Kidney (tissue), 14 donors: ENCODE data around the gene KNCN. TPM values are rescaled to one million over a fixed set of nuclear protein-coding genes. Genes with fewer than 3 reads are reported as not detected.

Source experiments
- DNase-seq, 5 donors: peaks; one replicate each; pipeline ENCODE4 v3.0.0-alpha.2; 2013 to 2020
- FAIRE-seq: peaks from 2 replicates; lab custom pipeline; 2012; peaks lifted over from hg19 to GRCh38; lab: Jason Lieb, UNC
- H3K27ac ChIP-seq, 2 donors: one replicate each; pipeline ENCODE4 v1.7.0; 2013; ENCODE audit warnings: low read depth in 2 of 2, low read length in 2 of 2, inconsistent platforms in 1 of 2
- H3K27me3 ChIP-seq: one replicate; pipeline ENCODE4 v1.7.1; 2013; ENCODE audit warnings: low read length, inconsistent platforms; ENCODE audit not compliant: control insufficient read depth, insufficient read depth
- H3K36me3 ChIP-seq, 3 donors: one replicate each; pipeline versions ENCODE4 v1.7.0 to v1.7.1; 2013; ENCODE audit warnings: low read length in 3 of 3, control low read depth in 1 of 3, inconsistent platforms in 1 of 3; ENCODE audit not compliant: insufficient read depth in 3 of 3, control insufficient read depth in 2 of 3
- H3K4me1 ChIP-seq, 3 donors: one replicate each; pipeline versions ENCODE4 v1.7.0 to v1.7.1; 2013; ENCODE audit warnings: low read length in 3 of 3, inconsistent platforms in 1 of 3, low read depth in 1 of 3; ENCODE audit not compliant: control insufficient read depth in 2 of 3, insufficient read depth in 2 of 3
- H3K4me3 ChIP-seq, 3 donors: one replicate each; pipeline versions ENCODE4 v1.7.0 to v1.8.1; 2013; ENCODE audit warnings: low read length in 3 of 3, control low read depth in 1 of 3, inconsistent platforms in 1 of 3
- H3K9ac ChIP-seq, 3 donors: one replicate each; pipeline versions ENCODE4 v1.7.0 to v1.7.1; 2013; ENCODE audit warnings: low read length in 3 of 3, control low read depth in 1 of 3, inconsistent platforms in 1 of 3
- H3K9me3 ChIP-seq, 3 donors: one replicate each; pipeline versions ENCODE4 v1.7.0 to v1.7.1; 2013; ENCODE audit warnings: low read length in 3 of 3, control low read depth in 1 of 3, inconsistent platforms in 1 of 3; ENCODE audit not compliant: control insufficient read depth in 2 of 3, insufficient read depth in 1 of 3
- CTCF ChIP-seq: IDR thresholded peaks from 3 replicates; pipeline ENCODE4 v1.5.1; 2012; ENCODE audit warnings: mild to moderate bottlenecking, moderate library complexity, borderline replicate concordance; ENCODE audit not compliant: insufficient read depth; ENCODE audit errors: extremely low read depth
- intact Hi-C: fragments of 100-400 bp; cut with DNase I; formaldehyde crosslinking; loops from one replicate; pipeline ENCODE4 v1.11.1; 2022
- polyA plus RNA-seq: library from polyadenylated mRNA; stranded (reverse); fragments of 350-450 nt; fragmentation: Illumina TruSeq; extraction: RNeasy Lipid Tissue Mini Kit (QIAGEN cat#74804); gene quantifications from one replicate; pipeline ENCODE4 v1.2.3, GENCODE V29; 2014; ENCODE audit warnings: low read depth, low replicate concordance; ENCODE audit not compliant: insufficient read depth
- total RNA-seq: library from RNA; stranded (reverse); fragmentation: NEBNext Ultra II Directional; extraction: Animal tissue kit (Norgen Biotek cat#: 25700); gene quantifications from one replicate; pipeline ENCODE4 v1.2.1, GENCODE V29; 2021
- donor health status: control.
- donor health status: control.
- donor health status: control.
- donor health status: control.
- donor health status: control.
- donor health status: DM: yes; HTN: yes; CAD: no.
- donor health status: Normal renal cell carcinoma (clear cell type).

The KNCN gene
- total and polyA plus RNA-seq, 2 donors from 2014 or later = not detected

GRCh38 chr1:46533179-46533864, 18.1 kb downstream of the KNCN start:
- Histone ChIP-seq H3K4me1 (peaks cover 0 to 10% (median 10%) of the 10 kb centered on the region in 3 donors), H3K4me3 (no peak overlapping the region), H3K9ac (no peak overlapping the region), H3K36me3 (no peaks in the 10 kb centered on the region), H3K27ac (no peak overlapping the region), H3K27me3 (peaks cover 16% of the 10 kb centered on the region), H3K9me3 (no peaks in the 10 kb centered on the region)
- intact Hi-C loops = loop anchor here (10.0 kb wide), 1 partner anchor 191 kb away; no protein-coding TSS in a partner anchor
- DNase-seq = peak in 4 of 5 donors; percentile 25 to 75 (median 46)
- no peak for FAIRE-seq
- no peak for TF ChIP-seq CTCF

GRCh38 chr1:46532498-46533178, 18.8 kb downstream of the KNCN start:
- Histone ChIP-seq H3K27me3 (peaks cover 17% of the 10 kb centered on the region), H3K27ac (no peak overlapping the region), H3K4me3 (no peak overlapping the region), H3K9ac (no peak overlapping the region), H3K4me1 (peaks cover 0 to 5% (median 4%) of the 10 kb centered on the region in 3 donors), H3K9me3 (no peaks in the 10 kb centered on the region), H3K36me3 (no peaks in the 10 kb centered on the region)
- DNase-seq (peak; percentile 71 to 85 (median 78)), FAIRE-seq (no peak)
- TF ChIP-seq CTCF = peak; percentile 56
- intact Hi-C loops = loop anchor here (10.0 kb wide), 1 partner anchor 192 kb away; no protein-coding TSS in a partner anchor

- DNase-seq = no peak
- no peak for TF ChIP-seq CTCF
- no peak for FAIRE-seq
- Histone ChIP-seq H3K27me3 (peaks cover 17% of the 10 kb centered on the region), H3K4me1 (peaks cover 0 to 4% (median 0%) of the 10 kb centered on the region in 3 donors), H3K36me3 (no peaks in the 10 kb centered on the region), H3K9ac (no peak overlapping the region), H3K4me3 (no peak overlapping the region), H3K9me3 (no peaks in the 10 kb centered on the region), H3K27ac (no peak overlapping the region)
- intact Hi-C loops = loop anchor here (10.0 kb wide), 1 partner anchor 193 kb away; no protein-coding TSS in a partner anchor
Observed at GRCh38 chr1:46532095-46532494, 19.4 kb downstream of the KNCN start.
